GOT3 (cell line): Measurements from ENCODE around the gene CELSR1.
"Not testable (repeated sequence)": the region's sequence is repeated elsewhere in the genome, so short reads cannot be mapped to it uniquely, and the experiment has no call there.

Source experiments
- DNase-seq: peaks from one replicate; lab custom pipeline; 2025; ENCODE audit warnings: mixed read lengths; lab: John Stamatoyannopoulos, UW

Gene CELSR1

GRCh38 chr22:46319319-46319718 lies 218.1 kb downstream of the CELSR1 start:
- no peak for DNase-seq

- DNase-seq = no peak
These were observed 218.8 kb downstream of the CELSR1 start for GRCh38 chr22:46318576-46318975.

GRCh38 chr22:46317646-46318045 lies 219.8 kb downstream of the CELSR1 start:
- no peak for DNase-seq

GRCh38 chr22:46315976-46316375 lies 221.4 kb downstream of the CELSR1 start:
- DNase-seq = no peak

- not testable (repeated sequence) for DNase-seq
These were observed 224.6 kb downstream of the CELSR1 start for GRCh38 chr22:46312848-46313247.

GRCh38 chr22:46312056-46312455 lies 225.4 kb downstream of the CELSR1 start:
- no peak for DNase-seq
